ENCODE results near the gene PIGM.
A peak's percentile ranks its signal among the peaks of the same experiment; 100 is the strongest.

PIGM gene

DNA sequence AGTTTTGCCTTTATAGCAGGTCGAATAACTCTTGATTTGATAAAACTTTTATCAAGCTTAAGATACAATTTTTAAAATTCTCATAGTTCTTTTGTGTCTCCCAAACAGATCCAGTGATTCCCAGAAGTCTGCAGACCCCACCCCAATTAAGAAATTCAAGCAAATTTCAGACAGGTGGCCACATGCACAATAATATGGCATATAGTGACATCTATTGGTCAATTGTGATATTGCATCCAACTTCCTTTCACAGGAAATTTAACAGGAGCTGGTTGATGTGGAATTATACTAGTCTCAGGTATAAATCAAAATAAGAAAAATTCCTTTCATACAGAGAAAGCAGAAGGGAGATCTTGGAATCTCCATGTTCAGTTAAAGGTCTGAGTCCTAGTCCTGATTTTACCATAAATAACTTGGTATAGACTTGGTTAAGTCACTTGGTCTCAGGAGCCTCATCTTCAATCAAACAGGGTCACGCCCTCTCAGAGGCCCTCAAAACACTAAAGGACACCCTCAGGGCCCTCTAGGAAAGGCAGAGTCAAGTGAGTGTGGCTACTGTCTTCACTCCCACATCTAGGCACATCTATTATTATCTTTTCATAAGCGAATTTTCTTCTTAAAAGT, 24.1 kb downstream of the PIGM start:
- no peaks in the 10 kb centered on the region for H3K27me3 ChIP-seq (ENCODE audit: control insufficient read depth, insufficient read depth, low read length)
- H3K4me3 ChIP-seq (ENCODE audit: low read length) = no peak overlapping the region
- H3K36me3 ChIP-seq (ENCODE audit: control insufficient read depth, insufficient read depth, low read length) = no peaks in the 10 kb centered on the region
- H3K9ac ChIP-seq (ENCODE audit: low read length) = no peak overlapping the region
- H3K4me1 ChIP-seq (ENCODE audit: control insufficient read depth, insufficient read depth, low read length) = no peaks in the 10 kb centered on the region
- H3K27ac ChIP-seq (ENCODE audit: low read depth, low read length) = no peak overlapping the region

DNA sequence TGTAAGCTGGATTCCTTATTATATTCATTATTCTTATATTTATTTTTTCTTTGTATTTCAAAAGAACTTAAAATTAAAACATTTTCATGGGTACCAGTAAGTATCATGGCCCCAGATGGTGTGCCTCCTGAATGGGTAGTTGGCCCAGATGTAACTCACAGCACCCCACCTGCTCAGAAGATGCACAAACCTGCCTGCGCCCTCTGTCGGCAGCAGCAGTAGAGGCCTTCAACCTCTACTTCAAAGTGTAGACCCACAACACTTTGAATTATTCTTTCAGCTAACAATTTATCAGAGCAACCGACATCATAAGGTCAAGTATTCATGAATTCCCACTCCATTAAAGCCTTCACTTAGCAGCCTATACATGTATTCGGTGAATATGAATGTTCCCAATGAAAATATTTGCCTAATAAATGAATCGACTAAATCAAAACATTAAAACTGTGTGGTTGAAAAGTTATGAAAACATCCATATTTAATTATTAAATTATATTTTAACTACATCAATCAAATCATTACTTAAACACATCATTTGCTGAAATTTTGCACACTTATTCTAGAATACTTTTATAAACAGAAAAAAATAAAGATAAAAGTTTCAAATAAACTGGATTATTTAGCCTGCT, 25.4 kb downstream of the PIGM start:
- Histone ChIP-seq H3K27me3 (ENCODE audit: control insufficient read depth, insufficient read depth, low read length) (no peaks in the 10 kb centered on the region), H3K36me3 (ENCODE audit: control insufficient read depth, insufficient read depth, low read length) (no peaks in the 10 kb centered on the region), H3K9ac (ENCODE audit: low read length) (no peak overlapping the region), H3K4me3 (ENCODE audit: low read length) (no peak overlapping the region), H3K27ac (ENCODE audit: low read depth, low read length) (no peak overlapping the region), H3K4me1 (ENCODE audit: control insufficient read depth, insufficient read depth, low read length) (no peaks in the 10 kb centered on the region)

DNA sequence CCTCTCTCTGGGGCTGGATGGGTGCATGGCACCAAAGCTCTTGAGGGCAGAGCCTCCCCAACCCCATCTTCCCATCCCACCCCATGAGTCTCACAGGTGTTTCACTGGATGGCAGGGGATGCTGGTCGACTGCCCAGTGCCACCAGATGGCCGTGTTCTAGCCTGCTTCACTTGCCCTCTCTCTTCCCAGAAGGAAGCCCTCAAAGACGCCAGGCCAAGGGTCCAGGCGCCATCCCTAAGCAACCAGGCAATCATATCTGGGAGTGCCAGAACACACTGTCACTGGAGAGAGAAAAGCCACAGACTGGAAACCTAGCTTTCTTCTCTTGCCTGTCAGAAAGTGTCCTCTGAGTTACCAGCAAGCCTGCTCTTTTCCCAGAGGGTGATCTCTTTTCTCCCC, 26.7 kb downstream of the PIGM start:
- H3K27me3 ChIP-seq (ENCODE audit: control insufficient read depth, insufficient read depth, low read length) = no peaks in the 10 kb centered on the region
- no peak overlapping the region for H3K27ac ChIP-seq (ENCODE audit: low read depth, low read length)
- H3K36me3 ChIP-seq (ENCODE audit: control insufficient read depth, insufficient read depth, low read length) = no peaks in the 10 kb centered on the region
- no peak overlapping the region for H3K9ac ChIP-seq (ENCODE audit: low read length)
- H3K4me3 ChIP-seq (ENCODE audit: low read length) = no peak overlapping the region
- H3K4me1 ChIP-seq (ENCODE audit: control insufficient read depth, insufficient read depth, low read length) = no peaks in the 10 kb centered on the region

DNA sequence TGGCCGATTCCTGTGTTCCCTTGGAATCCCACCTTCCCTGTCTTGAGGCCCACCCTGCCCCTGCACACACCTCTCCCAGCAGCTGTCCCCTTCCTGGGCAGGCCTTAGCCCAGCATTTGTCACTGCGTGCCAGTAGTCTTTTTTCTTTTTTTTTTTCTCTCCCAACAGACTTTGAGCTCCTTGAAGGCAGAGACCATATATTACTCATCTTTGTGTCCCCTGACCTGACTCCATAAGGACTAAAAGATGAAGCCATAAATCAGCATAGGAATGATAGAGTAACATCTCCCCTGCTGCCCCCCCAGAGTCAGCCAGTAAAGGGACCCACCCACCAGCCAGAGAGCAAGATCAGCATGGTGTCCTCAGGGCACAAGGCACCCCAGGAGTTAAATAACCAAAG, 27.4 kb downstream of the PIGM start:
- Histone ChIP-seq H3K27ac (ENCODE audit: low read depth, low read length) (no peak overlapping the region), H3K27me3 (ENCODE audit: control insufficient read depth, insufficient read depth, low read length) (no peaks in the 10 kb centered on the region), H3K9ac (ENCODE audit: low read length) (no peak overlapping the region), H3K36me3 (ENCODE audit: control insufficient read depth, insufficient read depth, low read length) (no peaks in the 10 kb centered on the region), H3K4me1 (ENCODE audit: control insufficient read depth, insufficient read depth, low read length) (no peaks in the 10 kb centered on the region), H3K4me3 (ENCODE audit: low read length) (no peak overlapping the region)

DNA sequence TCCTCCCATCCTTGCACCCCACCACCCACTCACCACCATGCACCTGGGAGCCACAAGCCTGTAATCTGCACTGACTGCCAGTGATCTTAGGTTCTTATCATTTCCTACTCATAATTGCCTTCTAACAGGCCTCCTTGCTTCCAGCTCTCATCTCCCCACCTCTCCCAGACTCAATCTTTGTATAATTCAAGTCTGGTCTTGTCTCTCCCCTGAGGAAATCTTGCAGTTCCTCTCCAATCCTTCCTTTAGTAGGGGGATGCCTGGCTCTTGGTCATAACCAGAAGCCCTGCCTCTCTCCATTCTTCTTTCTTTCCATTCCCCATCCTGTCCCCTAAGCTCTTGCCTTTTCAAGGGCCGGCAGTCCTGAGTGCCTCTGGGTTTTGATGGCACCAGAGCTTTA, 27.8 kb downstream of the PIGM start:
- Histone ChIP-seq H3K4me3 (ENCODE audit: low read length) (no peak overlapping the region), H3K36me3 (ENCODE audit: control insufficient read depth, insufficient read depth, low read length) (no peaks in the 10 kb centered on the region), H3K9ac (ENCODE audit: low read length) (no peak overlapping the region), H3K4me1 (ENCODE audit: control insufficient read depth, insufficient read depth, low read length) (no peaks in the 10 kb centered on the region), H3K27ac (ENCODE audit: low read depth, low read length) (no peak overlapping the region), H3K27me3 (ENCODE audit: control insufficient read depth, insufficient read depth, low read length) (no peaks in the 10 kb centered on the region)

DNA sequence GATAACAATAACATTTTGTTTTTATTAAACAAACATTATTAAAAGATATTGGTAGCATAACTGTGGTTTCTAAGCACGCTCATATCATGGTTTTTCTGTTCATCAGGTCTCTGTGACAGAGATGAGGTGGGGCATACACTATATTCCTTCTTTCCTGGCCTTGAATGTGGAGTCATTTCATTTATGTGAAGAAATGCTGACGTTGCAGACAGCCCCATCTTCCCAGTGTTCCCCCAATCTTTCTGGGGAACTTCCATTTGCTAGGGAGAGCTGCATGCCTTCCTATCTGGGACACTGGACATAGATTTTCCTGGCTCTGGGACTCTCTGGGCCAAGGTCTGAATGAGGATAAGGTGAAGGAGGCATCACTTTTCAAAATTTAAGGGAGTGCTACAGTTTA, 30.4 kb downstream of the PIGM start:
- Histone ChIP-seq H3K4me1 (ENCODE audit: control insufficient read depth, insufficient read depth, low read length) (peaks cover 4% of the 10 kb centered on the region), H3K27me3 (ENCODE audit: control insufficient read depth, insufficient read depth, low read length) (no peaks in the 10 kb centered on the region), H3K27ac (ENCODE audit: low read depth, low read length) (no peak overlapping the region), H3K4me3 (ENCODE audit: low read length) (no peak overlapping the region), H3K9ac (ENCODE audit: low read length) (no peak overlapping the region), H3K36me3 (ENCODE audit: control insufficient read depth, insufficient read depth, low read length) (no peaks in the 10 kb centered on the region)

DNA sequence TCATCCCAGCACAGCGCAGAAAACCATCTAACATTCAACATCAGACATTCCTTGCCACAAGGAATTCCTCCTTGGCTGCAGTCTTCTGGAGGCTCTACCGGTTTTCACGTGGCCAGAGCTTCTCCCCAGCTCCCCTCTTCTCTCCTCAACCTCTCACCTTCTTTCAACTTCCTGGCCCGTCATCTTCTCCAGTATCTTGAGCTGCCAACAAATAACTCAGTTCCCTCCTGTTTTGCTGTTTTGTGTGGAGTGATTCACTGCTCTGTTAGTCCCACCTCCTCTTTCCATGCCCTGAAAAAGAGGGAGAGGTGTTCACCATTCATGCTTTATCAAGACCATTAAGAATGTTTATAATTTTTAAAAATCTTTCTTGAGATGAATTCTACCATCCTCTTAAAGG, 32.6 kb downstream of the PIGM start:
- Histone ChIP-seq H3K9ac (ENCODE audit: low read length) (no peak overlapping the region), H3K27me3 (ENCODE audit: control insufficient read depth, insufficient read depth, low read length) (no peaks in the 10 kb centered on the region), H3K27ac (ENCODE audit: low read depth, low read length) (no peak overlapping the region), H3K4me3 (ENCODE audit: low read length) (no peak overlapping the region), H3K4me1 (ENCODE audit: control insufficient read depth, insufficient read depth, low read length) (peaks cover 4% of the 10 kb centered on the region), H3K36me3 (ENCODE audit: control insufficient read depth, insufficient read depth, low read length) (no peaks in the 10 kb centered on the region)

DNA sequence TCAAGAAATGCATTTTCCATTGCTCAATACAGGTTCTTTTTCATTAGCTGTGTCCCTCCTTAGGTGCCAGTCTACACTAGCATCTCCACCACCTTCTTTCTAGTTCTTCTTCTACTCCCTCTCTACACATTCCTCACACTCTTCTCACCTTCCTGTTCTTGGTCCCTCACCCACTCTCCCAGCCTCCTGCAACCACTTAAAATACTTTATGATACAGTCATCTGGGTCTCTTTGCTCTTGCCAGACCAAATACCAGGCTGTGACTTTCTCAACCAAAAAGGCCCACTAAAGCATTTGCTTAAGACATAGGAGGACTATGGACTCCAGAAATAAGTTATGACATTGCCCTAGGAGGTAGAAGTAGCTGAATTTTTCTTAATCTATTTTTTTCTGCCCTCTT, 35.1 kb downstream of the PIGM start:
- Histone ChIP-seq H3K4me1 (ENCODE audit: control insufficient read depth, insufficient read depth, low read length) (peaks cover 4% of the 10 kb centered on the region), H3K27ac (ENCODE audit: low read depth, low read length) (no peak overlapping the region), H3K4me3 (ENCODE audit: low read length) (no peak overlapping the region), H3K36me3 (ENCODE audit: control insufficient read depth, insufficient read depth, low read length) (no peaks in the 10 kb centered on the region), H3K27me3 (ENCODE audit: control insufficient read depth, insufficient read depth, low read length) (no peaks in the 10 kb centered on the region), H3K9ac (ENCODE audit: low read length) (no peak overlapping the region)

DNA sequence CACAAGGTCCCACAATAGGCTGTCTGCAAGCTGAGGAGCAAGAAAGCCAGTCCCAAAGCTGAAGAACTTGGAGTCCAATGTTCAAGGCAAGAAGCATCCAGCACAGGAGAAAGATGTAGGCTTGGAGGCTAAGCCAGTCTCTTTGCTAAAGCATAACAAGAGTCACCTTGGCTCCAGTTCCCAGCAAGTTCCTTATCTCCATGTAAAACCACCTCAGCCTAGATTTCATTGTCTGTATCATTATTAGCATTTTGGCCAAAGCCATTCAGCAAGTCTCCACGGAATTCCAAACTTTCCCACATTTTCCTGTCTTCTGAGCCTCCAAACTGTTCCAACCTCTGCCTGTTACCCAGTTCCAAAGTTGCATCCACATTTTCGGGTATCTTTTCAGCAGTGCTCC, 36.9 kb downstream of the PIGM start:
- Histone ChIP-seq H3K4me3 (ENCODE audit: low read length) (no peak overlapping the region), H3K36me3 (ENCODE audit: control insufficient read depth, insufficient read depth, low read length) (no peaks in the 10 kb centered on the region), H3K9ac (ENCODE audit: low read length) (no peak overlapping the region), H3K27me3 (ENCODE audit: control insufficient read depth, insufficient read depth, low read length) (no peaks in the 10 kb centered on the region), H3K27ac (ENCODE audit: low read depth, low read length) (no peak overlapping the region), H3K4me1 (ENCODE audit: control insufficient read depth, insufficient read depth, low read length) (peaks cover 6% of the 10 kb centered on the region)

DNA sequence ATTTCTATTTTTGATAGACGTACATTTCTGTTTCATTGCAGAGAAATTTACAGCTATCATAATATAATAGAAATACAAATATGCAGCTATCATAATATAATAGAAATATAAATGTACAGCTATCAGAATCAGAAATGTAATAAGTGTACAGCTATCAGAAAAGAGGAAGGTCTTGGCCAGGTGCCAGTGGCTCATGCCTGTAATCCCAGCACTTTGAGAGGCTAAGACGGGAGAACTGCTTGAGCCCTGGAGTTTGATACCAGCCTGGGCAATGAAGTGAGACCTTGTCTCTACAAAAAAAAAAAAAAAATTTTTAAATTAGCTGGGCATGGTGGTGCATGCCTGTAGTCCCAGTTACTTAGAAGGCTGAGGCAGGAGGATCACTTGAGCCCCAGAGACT, 37.9 kb downstream of the PIGM start:
- Histone ChIP-seq H3K4me3 (ENCODE audit: low read length) (no peak overlapping the region), H3K9ac (ENCODE audit: low read length) (no peak overlapping the region), H3K36me3 (ENCODE audit: control insufficient read depth, insufficient read depth, low read length) (no peaks in the 10 kb centered on the region), H3K27me3 (ENCODE audit: control insufficient read depth, insufficient read depth, low read length) (no peaks in the 10 kb centered on the region), H3K27ac (ENCODE audit: low read depth, low read length) (no peak overlapping the region), H3K4me1 (ENCODE audit: control insufficient read depth, insufficient read depth, low read length) (peaks cover 8% of the 10 kb centered on the region)

DNA sequence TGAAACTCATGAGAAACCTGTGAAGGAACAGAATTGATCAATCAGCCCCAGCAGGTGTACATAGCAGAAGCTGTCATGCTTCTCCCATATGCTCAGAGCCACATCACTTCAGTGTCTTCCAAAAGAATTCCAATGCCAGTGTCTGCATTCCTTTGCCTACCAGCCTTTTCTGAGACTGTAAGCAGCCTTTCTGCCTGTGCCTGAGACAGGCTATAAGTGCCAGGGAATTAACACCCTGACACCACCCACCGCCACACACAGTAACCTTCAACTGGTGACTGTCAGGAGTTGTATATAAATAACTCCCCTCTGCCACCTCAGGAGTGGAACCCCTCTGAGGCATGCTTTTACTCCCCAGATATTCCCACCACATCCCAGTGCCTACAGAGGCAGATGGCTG, 39.6 kb downstream of the PIGM start:
- Histone ChIP-seq H3K27ac (ENCODE audit: low read depth, low read length) (no peak overlapping the region), H3K9ac (ENCODE audit: low read length) (no peak overlapping the region), H3K4me1 (ENCODE audit: control insufficient read depth, insufficient read depth, low read length) (peaks cover 8% of the 10 kb centered on the region), H3K36me3 (ENCODE audit: control insufficient read depth, insufficient read depth, low read length) (no peaks in the 10 kb centered on the region), H3K4me3 (ENCODE audit: low read length) (no peak overlapping the region), H3K27me3 (ENCODE audit: control insufficient read depth, insufficient read depth, low read length) (no peaks in the 10 kb centered on the region)

DNA sequence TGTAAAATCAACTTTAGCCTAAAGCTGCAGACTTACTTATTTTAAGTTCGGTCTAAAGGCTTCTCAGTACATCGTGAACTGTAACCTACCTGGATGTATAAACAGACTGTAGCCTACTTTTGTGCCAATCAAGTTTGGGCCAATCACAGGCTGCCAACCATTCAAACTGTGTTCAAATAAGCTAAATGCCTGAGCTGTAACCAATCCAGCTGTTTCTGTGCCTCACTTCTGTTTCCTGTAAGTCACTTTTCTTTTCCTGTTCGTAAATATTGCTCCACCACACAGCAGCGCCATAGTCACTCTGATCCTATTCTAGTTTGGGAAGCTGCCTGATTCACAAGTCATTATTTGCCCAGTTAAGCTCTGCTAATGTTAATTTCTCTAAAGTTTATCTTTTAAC, 40.3 kb downstream of the PIGM start:
- no peak overlapping the region for H3K4me3 ChIP-seq (ENCODE audit: low read length)
- H3K36me3 ChIP-seq (ENCODE audit: control insufficient read depth, insufficient read depth, low read length) = no peaks in the 10 kb centered on the region
- peaks cover 4% of the 10 kb centered on the region for H3K4me1 ChIP-seq (ENCODE audit: control insufficient read depth, insufficient read depth, low read length)
- H3K27ac ChIP-seq (ENCODE audit: low read depth, low read length) = no peak overlapping the region
- no peaks in the 10 kb centered on the region for H3K27me3 ChIP-seq (ENCODE audit: control insufficient read depth, insufficient read depth, low read length)
- no peak overlapping the region for H3K9ac ChIP-seq (ENCODE audit: low read length)

DNA sequence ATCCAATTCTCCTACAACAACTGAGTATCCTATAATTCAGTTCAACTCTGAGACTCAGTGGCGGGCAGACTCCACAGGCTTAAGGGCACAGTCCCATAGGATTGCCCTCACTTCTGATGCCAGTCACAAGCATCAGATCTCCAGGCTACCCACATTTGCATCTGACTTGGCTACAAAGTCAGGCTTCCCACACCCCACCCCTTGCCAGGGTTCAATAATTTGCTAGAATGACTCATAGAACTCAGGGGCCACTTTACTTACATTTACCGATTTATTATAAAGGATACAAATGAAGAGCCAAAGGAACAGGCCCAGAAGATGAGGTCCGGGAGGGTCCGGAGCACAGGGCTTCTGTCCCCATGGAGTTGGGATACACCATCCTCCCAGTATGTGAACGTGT, 41.8 kb downstream of the PIGM start:
- peak overlapping the region; percentile 23 for H3K27ac ChIP-seq (ENCODE audit: low read depth, low read length)
- H3K27me3 ChIP-seq (ENCODE audit: control insufficient read depth, insufficient read depth, low read length) = no peaks in the 10 kb centered on the region
- no peak overlapping the region for H3K4me3 ChIP-seq (ENCODE audit: low read length)
- no peak overlapping the region for H3K9ac ChIP-seq (ENCODE audit: low read length)
- H3K36me3 ChIP-seq (ENCODE audit: control insufficient read depth, insufficient read depth, low read length) = no peaks in the 10 kb centered on the region
- peaks cover 3% of the 10 kb centered on the region for H3K4me1 ChIP-seq (ENCODE audit: control insufficient read depth, insufficient read depth, low read length)
